ENCODE measurements around the gene NDUFA7.
"Not testable (repeated sequence)": the region's sequence is repeated elsewhere in the genome, so short reads cannot be mapped to it uniquely, and the experiment has no call there.

The NDUFA7 gene

DNA sequence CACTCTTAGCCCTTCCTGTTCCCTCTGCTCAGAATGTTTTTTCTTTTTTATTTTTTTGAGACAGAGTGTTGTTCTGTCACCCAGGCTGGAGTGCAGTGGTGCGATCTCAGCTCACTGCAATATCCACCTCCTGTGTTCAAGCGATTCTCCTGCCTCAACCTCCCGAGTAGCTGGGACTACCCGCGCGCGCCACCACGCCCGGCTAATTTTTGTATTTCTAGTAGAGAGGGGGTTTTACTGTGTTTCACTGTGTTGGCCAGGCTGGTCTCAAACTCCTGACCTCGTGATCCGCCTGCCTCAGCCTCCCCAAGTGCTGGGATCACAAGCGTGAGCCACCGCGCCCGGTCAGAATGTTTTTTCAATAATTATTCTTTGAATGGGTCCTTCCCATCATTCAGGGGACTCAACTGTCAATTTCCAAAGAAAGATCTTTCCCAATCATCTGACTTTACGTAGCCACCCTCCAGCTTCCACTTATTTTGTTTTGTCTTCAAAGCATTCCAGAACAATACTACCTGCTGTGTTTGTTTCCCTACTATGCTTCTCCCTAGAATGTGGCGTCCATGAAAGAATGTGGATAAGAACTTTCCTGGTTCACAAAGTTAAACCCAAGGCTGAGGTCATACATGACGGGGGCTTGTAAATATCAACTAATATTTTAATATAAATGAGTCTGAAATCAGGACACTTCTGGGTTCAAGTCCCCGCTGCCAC, 1.2 kb downstream of the NDUFA7 start:
- DNase-seq (ENCODE audit: low read depth): no peak

DNA sequence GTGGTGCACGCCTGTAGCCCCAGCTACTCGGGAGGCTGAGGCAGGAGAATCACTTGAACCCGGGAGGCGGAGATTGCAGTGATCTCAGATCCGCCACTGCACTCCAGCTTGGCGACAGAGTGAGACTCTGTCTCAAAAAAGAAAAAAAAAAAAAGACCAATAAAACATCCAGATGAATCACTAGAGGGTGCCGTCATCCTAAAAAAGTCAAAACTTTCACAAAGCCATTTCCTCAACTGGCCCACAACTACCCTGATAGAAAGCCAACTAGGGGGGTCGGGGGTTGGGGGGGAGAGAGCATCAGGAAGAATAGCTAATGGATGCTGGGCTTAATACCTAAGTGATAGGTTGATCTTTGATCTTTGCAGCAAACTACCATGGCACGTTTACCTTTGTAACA, 2.3 kb downstream of the NDUFA7 start:
- DNase-seq (ENCODE audit: low read depth): not testable (repeated sequence)

DNA sequence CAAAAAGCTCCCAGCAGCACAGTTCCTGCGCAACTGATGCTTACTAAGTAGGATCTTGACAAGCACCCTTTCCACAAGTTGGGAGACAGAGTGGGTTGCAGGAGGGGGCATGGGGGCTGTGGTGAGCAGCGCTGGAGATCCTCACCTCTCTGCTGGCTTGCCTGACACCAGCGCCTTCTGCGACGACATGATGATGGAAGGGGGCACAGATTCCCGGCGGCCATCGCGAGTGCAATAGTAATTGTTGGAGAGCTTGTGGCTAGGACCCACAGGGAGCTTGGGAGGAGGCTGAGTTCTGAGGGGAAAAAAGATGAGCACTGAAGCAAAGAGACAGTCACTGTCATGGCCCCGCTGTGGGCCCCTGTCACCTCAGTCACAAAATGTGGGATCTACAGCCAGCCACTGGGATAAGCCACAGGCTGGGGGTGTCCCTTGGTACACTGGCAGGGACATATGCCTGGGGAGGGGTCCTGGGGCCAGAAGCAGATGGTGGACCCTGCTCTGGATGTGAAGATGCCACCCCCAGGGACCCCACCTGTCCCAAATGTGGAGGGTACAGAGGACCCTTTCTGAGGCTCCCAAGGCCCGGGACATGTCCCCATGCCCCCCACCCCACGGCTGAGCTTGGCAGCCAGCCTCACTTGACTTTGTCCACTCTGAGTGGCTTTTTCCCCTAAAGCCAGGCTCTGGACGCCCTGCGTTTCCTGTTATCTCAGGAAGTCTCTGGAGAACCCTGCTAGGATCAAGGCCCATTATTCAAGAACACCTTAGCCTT, 4.6 kb downstream of the NDUFA7 start:
- DNase-seq (ENCODE audit: low read depth): no peak

DNA sequence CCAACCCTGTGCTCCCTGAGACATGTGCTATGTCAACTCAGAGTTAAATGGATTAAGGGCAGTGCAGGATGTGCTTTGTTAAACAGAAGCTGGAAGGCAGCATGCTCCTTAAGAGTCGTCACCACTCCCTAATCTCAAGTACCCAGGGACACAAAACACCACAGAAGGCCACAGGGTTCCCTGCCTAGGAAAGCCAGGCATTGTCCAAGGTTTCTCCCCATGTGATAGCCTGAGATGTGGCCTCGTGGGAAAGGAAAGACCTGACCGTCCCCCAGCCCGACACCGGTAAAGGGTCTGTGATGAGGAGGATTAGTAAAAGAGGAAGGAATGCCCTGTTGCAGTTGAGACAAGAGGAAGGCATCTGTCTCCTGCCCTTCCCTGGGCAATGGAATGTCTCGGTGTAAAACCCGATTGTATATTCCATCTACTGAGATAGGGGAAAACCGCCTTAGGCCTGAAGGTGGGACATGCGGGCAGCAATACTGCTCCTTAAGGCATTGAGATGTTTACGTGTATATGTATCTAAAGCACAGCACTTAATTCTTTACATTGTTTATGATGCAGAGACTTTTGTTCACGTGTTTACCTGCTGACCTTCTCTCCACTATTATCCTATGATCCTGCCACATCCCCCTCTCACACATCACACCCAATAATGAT, 6.1 kb downstream of the NDUFA7 start:
- not testable (repeated sequence) for DNase-seq (ENCODE audit: low read depth)

DNA sequence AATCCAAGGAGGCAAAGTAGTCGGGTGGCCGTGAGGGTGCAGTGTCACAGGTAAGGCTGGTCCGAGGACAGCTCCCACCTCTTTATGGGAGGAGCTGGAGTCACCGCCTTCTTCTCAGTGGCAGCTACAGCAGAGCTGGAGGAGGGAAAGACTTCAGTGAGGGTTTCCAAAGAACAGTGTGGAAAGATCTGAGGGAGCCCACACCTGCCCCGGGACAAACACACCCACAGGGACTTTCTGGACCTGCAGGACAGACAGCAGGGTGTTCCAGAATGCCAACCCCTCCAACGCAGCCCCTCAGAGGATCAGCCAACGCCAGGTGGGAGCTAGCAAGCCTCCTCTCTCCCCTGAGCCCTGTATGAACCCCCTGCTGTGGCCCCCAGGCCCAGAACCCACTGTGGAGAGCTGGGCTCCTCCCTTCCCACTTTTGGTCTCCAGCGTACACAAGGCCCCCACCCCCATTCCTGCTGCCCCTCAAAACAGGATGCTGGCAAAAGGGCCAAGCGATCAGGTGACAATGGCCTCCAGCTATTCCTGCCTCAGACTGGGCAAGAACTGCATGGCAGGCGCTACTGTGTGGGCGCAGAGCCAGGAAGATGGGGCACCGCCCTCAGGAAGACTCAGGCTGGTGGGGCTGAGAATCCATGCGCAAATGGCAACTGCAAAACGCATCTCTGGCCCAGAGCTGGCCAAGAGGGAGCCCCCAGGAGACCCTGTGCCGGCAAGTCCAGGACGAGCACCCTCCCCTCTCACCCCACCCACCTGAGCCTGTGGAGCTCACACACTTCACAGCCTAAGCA, 9.5 kb downstream of the NDUFA7 start:
- no peak for DNase-seq (ENCODE audit: low read depth)

DNA sequence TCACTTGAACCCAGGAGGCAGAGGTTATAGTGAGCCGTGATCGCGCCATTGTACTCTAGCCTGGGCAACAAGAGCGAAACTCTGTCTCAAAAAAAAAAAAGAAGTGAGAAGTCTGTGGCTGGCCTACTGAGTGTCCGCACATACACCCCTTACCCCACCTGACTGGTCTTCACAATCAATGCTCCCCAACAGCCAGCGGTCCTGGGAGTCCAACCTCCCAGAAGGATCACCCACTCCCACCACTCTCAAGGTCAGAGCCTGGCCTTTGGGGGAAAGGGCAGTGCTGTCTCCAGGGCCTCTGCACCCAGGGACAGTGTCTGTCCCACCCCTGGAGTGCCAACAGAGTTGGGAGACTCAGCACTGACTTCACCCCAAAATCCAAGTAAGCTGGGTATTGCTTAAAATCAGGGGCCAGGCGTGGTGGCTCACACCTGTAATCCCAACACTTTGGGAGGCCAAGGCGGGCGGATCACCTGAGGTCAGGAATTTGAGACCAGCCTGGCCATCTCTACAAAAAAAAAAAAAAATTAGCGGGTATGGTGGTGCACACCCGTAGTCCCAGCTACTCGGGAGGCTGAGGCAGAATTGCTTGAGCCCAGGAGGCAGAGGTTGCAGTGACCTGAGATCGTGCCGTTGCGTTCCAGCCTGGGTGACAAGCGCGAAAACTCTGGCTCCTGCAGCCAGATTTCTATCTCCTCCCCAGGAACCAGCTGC, 10.7 kb downstream of the NDUFA7 start:
- no peak for DNase-seq (ENCODE audit: low read depth)

GRCh38 chr19:8308891-8309291, 12.3 kb downstream of the NDUFA7 start:
- no peak for DNase-seq (ENCODE audit: low read depth)

GRCh38 chr19:8307965-8308866, 13.0 kb downstream of the NDUFA7 start, which contains the start of gene CD320:
CD320 (minus strand) TSS chr19:8308358; CDS start chr19:8308290, 68 bp downstream.
- DNase-seq (ENCODE audit: low read depth): peak; percentile 79

GRCh38 chr19:8307400-8307964, 13.7 kb downstream of the NDUFA7 start:
- no peak for DNase-seq (ENCODE audit: low read depth)

- DNase-seq (ENCODE audit: low read depth): no peak
Observed at GRCh38 chr19:8306235-8307054, 14.7 kb downstream of the NDUFA7 start.

DNA sequence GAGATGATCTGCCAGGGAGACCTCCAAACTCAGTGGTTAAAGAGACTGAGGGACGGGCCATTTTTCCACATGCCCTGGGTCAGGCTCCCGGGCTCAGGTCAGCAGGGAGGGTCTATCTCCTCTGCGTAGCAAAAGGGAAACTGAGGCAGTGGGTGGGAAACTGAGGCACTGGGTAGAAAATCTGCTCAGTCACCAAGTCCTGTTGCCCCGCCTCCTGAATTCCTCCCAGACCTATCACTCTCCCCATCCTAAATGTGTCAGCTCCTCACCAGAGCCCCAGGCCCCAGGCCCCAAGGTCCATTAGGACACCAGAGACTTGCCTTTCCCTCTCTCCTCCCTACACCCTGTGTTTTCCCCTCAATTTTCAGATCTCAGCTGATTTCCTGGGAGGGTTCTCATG, 15.4 kb downstream of the NDUFA7 start:
- no peak for DNase-seq (ENCODE audit: low read depth)

- no peak for DNase-seq (ENCODE audit: low read depth)
Observed at GRCh38 chr19:8304841-8305621, 16.1 kb downstream of the NDUFA7 start.

GRCh38 chr19:8302734-8303133, 18.4 kb downstream of the NDUFA7 start:
- DNase-seq (ENCODE audit: low read depth): no peak

DNA sequence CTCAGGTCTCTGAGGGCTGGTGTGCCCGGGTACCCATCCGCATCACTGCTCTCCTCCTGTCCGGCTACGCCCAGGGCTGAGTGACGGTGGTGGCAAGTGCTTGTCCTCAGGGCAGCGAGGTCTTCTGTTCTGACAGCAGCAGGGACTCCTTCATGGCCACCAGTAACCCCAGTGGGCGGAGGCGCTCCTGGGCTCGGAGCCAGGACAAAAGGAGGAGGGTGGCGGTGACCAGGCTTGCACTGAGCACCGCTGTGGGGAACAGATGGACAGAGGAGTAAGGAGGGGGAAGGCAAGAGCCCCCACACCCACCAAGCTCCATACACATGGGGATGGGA, 18.9 kb downstream of the NDUFA7 start:
- no peak for DNase-seq (ENCODE audit: low read depth)

- DNase-seq (ENCODE audit: low read depth): not testable (repeated sequence)
Observed at GRCh38 chr19:8291337-8291736, 29.8 kb downstream of the NDUFA7 start.

GRCh38 chr19:8276508-8276907, 44.7 kb downstream of the NDUFA7 start:
- DNase-seq (ENCODE audit: low read depth): not testable (repeated sequence)

DNA sequence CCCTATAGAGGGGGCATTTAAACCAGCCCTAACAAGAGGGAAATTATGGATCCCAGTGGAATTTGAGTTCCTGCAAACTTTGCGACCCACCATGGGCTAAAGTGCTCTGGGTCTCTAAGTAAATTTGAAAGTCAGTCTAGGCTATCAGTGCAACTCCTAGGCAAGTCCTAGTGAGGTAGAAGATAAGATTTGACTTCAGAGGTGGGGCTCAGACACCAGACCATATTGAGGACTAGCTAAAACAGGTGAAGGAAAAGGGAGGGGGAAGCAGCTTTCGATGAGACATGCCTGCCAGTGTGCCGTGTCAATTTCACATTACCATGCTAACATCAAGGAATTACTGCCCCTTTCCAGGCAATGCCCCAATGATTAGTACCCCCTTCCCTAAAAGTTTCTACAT, 51.5 kb downstream of the NDUFA7 start:
- DNase-seq (ENCODE audit: low read depth): no peak

DNA sequence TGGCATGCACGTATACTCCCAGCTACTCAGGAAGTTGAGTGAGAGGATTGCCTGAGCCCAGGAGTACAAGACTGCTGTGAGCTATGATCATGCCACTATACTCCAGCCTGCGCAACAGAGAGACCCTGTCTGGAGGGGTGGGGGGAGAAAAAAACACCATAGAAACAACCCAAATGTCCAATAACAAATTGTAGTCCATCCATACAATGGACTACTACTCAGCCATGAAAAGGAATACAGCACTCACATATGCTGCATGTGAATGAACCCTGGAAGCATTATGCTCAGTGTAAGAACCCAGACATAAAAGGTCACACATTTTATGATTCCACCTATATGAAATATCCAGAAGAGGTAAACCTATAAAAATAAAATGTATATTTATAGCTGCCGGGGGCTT, 55.3 kb downstream of the NDUFA7 start:
- no peak for DNase-seq (ENCODE audit: low read depth)

All from activated T-cell treated with anti-CD3 and anti-CD28 coated beads for 1 hour (primary cell).